Measurements from ENCODE around the gene RPL27A.

- TF ChIP-seq POLR2A (IDR thresholded peaks at IDR 0.05) (no peak), CTCF (IDR thresholded peaks at IDR 0.05) (no peak)
These were observed 15.8 kb downstream of the RPL27A start for GRCh38 chr11:8698379-8698851.
